Hepatic stellate cell (primary cell): ENCODE results near the gene OR10J5.
"Not testable (repeated sequence)": the region's sequence is repeated elsewhere in the genome, so short reads cannot be mapped to it uniquely, and the experiment has no call there.

Source experiments
- DNase-seq: peaks from one replicate; pipeline ENCODE4 v3.0.0; 2011; ENCODE audit warnings: low spot score

Gene OR10J5, protein sequence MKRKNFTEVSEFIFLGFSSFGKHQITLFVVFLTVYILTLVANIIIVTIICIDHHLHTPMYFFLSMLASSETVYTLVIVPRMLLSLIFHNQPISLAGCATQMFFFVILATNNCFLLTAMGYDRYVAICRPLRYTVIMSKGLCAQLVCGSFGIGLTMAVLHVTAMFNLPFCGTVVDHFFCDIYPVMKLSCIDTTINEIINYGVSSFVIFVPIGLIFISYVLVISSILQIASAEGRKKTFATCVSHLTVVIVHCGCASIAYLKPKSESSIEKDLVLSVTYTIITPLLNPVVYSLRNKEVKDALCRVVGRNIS

DNA sequence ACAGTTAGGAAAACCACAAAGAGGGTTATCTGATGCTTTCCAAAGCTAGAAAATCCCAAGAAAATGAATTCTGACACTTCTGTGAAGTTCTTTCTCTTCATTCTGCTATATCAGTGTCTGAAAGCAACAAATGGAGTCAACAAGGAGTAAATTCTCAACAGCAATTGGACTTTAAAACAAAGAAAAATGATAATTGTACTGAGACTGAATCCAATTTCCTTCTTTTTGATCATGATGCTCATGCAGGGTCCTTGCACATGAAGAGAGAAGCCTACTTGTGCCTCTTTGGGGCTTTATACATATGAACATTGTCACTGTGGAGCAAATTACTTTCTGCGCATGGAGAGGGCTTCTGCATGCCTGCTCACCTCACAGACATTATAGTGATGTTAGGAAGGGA, at the start of gene OR10J5:
Gene OR10J5, minus strand, starts transcription at position 101 of the 400 bp plus-strand sequence. Its CDS starts 0 bp downstream, at position 101.
- no peak for DNase-seq

DNA sequence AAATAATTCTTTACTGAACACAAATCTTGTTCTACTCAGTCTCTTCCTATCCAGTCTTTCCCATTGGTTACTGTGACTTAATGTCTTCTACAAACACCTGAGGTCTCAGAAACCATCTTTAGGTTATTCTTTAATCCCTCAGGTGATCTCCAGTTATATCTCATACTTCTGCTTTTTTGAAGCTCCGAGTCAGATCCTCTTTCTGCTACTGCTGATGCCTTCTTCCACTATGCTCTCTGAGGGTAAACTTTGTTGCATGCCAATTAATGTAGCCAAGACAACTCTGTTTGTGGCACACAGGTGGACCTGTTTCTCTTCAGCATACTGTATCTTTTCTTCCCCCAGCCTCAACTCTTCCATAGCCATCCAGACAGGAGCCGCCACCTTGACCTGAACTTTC, 48.7 kb upstream of the OR10J5 start:
- DNase-seq = no peak

DNA sequence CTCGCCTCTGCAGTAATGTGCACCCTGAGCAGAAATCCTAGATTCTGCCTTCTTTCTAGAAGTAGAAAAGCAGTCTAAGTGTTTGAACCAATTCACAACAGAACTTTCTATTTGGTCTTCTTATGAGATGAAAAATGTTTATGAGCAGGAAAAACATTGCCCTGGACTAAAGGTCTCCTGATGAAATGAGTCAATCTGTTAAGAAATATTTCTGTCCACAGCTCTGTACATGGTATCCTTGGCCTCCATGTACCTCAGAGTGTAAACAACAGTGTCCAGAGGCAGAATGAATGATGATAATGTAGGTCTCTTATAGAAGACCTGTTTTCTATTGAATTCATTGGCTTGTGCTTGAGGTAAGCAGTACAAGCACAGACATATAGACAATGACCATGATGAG, 45.6 kb upstream of the OR10J5 start:
- no peak for DNase-seq

GRCh38 chr1:159580340-159580739, 44.5 kb upstream of the OR10J5 start:
- no peak for DNase-seq

DNA sequence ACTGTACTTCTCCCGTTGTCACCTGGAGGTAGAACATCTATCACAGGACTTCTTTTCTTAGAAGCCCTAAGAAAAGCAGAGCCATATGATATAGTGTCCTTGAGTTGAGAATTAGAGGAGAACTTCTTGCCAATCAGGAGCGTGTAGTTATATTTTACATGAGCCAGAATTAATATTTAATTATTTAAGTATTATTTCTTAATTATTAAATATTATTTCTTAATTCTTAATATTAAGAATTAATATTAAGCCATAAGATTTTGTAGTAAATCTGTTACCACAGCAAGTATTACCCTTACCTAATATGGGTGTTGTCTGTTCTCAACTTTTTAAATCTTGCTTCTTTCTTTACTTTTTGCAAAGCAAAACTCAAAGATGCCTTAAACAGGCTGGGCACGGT, 41.6 kb upstream of the OR10J5 start:
- DNase-seq = no peak

- no peak for DNase-seq
Observed at GRCh38 chr1:159562680-159563079, 26.9 kb upstream of the OR10J5 start.

DNA sequence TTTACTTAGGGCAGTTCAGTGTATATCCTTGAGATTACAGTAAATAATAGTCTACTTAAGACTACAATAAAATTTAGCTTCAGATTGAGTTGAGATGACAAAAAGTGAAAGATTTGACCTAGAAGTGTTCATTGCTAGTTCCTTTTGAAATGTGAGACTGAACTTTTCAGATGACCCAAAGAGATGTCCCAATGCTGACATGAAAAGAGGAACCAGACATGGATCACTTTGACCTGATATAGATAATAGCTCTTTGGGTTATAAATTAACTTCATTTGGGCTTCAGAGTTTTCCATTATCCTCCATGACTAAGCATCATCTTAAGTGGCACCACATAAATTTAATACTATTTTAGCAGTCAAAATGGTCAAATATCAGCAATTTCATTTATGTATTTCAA, 25.7 kb upstream of the OR10J5 start:
- DNase-seq = no peak

DNA sequence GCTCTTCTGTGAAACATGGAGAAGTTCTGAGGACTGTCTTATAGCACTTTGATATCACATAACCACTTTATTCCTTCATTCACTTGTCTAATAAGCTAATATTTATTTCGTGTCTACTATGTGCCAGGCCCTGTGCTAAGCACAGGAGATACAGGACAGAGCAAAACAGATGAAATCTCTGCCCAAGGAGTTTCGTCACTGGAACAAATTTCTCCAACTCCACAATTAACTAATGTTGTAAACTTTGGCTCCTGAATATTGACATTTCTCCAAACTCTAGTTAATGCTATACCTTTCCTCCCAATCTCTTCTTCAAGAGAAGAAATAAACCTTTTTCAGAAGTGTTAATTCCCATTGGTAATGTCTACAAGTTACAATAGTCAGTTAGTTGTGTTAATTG, 24.8 kb upstream of the OR10J5 start:
- DNase-seq = no peak

DNA sequence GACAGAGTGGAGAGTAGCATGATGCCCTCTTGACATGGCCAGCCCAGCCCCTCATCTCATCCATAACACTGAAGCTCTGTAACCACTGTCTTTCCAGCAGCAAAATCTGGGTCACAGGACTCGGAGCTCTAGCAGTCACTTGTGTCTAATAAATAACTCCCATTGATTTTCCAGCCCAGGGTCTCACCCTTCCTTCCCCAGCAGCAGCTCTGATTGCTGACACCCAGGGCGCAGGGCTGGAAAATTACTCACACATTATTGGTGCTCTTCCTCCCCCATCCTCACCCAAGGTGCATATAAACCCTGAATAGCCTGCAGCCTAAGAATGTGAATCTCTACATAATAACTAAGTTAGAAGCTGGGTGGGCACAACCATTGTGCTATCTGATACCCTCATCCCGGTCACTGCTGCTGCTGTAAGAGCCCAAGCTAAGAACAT, 21.1 kb upstream of the OR10J5 start:
- no peak for DNase-seq

DNA sequence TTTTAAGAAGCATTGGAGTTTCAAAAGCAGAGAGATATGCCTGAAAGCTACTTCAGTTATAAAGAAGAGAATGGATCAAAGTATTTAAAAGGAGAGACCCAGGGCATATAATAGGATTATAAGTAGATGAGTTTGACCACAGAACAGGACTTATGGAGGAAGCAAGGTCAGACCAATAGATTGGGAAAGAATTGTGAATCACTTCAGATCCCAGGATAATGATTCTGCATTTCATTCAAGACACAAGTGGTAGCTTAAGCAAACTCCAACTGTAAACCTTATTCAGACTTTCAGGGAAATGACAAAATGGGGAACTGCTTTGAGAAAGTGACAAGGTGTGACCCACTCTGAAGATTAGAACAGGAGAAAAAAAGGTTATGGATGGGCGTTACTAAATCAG, 18.9 kb upstream of the OR10J5 start:
- no peak for DNase-seq

- DNase-seq = no peak
Observed at GRCh38 chr1:159554261-159554660, 18.5 kb upstream of the OR10J5 start.

DNA sequence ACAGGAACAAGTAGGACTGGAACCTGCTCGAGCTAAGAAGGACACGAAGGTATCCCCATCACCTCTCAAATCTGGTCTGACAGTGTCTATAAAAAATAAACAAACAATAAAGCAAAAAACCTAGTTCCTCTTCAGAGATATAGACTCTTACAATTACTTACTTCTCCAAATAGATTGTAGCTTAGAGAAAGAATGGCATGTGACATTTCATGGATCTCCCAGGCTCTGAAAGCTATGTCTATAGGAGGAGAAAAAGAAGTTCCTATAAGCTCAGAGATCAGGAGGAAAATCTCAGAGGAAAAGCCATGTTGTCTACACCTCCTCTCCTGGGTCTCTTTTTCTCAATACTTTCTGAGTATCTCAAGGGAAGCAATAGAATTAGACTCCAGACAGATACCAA, 12.3 kb upstream of the OR10J5 start:
- DNase-seq = no peak

GRCh38 chr1:159532922-159533321, 2.9 kb downstream of the OR10J5 start:
- no peak for DNase-seq

DNA sequence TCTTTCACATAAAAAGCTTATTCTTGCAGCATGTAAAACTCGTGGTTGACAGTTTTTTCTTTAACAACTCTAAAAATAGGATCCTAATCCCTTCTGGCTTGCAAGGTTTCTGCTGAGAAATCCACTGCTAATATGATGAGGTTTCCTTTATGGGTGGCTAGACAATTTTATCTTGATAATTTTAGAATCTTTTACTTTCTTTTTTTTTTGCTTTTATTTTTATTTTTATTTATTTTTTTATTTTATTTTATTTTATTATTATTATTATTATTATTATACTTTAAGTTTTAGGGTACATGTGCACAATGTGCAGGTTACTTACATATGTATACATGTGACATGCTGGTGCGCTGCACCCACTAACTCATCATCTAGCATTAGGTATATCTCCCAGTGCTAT, 11.0 kb downstream of the OR10J5 start:
- not testable (repeated sequence) for DNase-seq

- no peak for DNase-seq
Observed at GRCh38 chr1:159510229-159510541, 25.6 kb downstream of the OR10J5 start.

DNA sequence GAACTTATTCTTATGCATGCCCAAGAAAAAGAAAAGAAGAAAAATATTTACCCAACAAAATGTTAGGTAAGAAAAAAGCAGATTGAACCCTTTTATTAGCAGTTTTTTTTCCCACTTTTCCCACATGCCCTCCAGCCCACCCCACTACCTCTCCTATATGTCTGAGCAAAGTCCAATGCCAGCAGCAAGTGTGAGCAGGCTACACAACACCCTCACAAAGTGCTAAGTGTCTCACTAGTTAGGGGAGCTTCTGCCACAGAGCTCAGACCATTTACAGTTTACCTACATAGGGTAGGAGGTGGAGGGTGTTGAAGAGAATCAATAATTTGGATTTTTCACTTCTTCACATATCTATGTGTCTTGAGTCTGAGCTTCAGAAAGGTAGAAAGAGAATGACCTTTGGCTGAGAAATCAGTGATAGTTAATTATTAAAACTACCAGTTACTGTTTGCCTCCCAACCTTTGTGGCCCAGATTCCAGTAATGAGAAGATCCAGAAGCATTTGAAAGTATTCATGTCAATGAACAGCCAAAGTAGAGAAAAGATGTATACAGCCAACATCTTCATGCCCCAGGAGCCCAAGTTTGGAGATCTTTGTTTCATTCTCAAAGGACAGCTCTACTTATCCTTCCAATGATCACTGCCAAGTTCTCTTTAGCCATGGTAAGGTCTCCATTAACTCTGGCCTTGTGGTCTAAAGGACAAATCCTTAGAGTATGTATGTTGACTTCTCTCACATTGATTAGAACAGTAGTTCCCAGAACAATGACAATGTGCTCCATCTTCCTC, 26.2 kb downstream of the OR10J5 start:
- no peak for DNase-seq

GRCh38 chr1:159508951-159509350, 26.9 kb downstream of the OR10J5 start:
- DNase-seq = no peak

GRCh38 chr1:159505676-159506075, 30.1 kb downstream of the OR10J5 start:
- no peak for DNase-seq

DNA sequence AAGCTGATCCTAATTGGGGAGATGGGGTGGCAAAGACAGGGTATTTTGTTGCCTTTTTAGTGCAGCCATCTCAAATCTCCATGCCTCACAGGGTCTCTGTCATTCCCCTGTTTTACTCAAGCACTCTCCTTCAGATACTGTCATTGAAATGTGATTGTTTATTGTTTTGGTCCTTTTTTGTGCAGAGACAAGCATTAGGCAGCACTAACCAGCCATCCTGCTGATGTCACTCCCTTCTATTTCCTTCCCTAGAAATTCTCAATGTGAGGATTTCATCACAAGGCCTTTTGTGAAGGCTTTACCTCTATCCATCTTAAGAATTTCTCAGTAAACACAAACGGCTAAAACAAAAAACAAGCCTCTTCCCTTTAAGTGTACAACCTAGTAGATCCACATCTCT, 34.7 kb downstream of the OR10J5 start:
- no peak for DNase-seq

DNA sequence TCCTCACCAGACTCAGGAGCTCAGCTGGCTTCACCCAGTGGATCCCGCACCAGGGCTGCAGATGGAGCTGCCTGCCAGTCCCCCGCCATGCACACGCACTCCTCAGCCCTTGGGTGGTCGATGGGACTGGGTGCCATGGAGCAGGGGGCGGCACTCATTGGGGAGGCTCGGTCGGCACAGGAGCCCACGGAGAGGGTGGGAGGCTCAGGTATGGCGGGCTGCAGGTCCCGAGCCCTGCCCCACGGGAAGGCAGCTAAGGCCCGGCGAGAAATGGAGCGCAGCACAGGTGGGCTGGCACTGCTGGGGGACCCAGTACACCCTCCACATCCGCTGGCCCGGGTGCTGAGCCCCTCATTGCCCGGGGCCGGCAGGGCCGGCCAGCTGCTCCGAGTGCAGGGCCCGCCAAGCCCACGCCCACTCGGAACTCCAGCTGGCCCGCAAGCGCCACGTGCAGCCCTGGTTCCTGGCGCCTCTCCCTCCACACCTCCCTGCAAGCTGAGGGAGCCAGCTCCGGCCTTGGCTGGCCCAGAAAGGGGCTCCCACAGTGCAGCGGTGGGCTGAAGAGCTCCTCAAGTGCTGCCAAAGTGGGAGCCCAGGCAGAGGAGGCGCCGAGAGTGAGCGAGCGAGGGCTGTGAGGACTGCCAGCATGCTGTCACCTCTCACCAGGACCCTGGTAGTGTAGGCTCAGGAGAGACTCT, 41.1 kb downstream of the OR10J5 start:
- DNase-seq = not testable (repeated sequence)

- DNase-seq = no peak
Observed at GRCh38 chr1:159493354-159493753, 42.5 kb downstream of the OR10J5 start.

- DNase-seq = no peak
Observed at GRCh38 chr1:159492575-159493323, 43.1 kb downstream of the OR10J5 start.
